Left renal pelvis (tissue), 4 donors: ENCODE results near the gene WASF2. TPM values are rescaled to one million over a fixed set of nuclear protein-coding genes. Genes with fewer than 3 reads are reported as not detected.
"Not testable (repeated sequence)": the region's sequence is repeated elsewhere in the genome, so short reads cannot be mapped to it uniquely, and the experiment has no call there.

Experiments
- DNase-seq, 4 donors: peaks; one replicate each; pipeline ENCODE4 v3.0.0-alpha.2; 2013; ENCODE audit warnings: low read depth in 4 of 4, low spot score in 3 of 4
- polyA plus RNA-seq, 4 donors: library from polyadenylated mRNA; unstranded; fragments of 120-200 nt; gene quantifications; one replicate each; pipeline ENCODE4 v1.2.1, GENCODE V29; 2013; ENCODE audit not compliant: insufficient read length in 4 of 4

Gene WASF2
- polyA plus RNA-seq, 4 donors: 106 to 159 (median 139) TPM

DNA sequence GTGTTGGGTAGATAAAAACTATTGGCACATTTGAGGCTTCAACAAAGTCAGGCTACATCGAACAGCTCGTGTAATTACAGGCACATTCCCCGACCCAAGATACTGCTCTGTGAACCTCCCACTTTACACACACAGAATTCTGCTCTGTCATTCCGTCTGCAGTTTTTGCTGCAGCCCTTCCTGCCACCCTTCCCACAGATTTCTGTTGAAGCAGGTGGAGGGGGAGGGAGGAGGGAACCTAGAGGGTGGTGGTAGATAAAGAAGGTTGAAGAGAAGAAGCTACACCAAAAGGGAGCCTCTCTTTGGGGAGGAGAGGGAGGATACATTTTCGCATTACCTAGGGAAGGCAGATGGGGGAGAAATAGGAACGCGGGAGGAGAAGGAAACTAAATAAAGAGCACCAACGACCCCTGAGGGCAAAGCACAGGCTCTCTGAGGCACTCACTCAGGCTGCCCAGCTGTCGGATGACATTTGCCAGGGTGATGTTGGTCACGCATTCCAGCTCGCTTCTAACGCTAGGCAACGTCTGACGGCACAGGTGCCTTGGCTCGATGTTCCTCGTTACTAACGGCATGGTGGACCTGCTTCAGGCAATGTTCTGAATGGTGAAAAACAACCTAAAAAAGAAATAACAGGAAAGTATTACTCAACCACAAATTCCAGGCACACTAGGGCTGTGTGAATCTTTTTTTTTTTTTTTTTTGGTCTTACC lies 61.5 kb downstream of the WASF2 start:
- no peak for DNase-seq

DNA sequence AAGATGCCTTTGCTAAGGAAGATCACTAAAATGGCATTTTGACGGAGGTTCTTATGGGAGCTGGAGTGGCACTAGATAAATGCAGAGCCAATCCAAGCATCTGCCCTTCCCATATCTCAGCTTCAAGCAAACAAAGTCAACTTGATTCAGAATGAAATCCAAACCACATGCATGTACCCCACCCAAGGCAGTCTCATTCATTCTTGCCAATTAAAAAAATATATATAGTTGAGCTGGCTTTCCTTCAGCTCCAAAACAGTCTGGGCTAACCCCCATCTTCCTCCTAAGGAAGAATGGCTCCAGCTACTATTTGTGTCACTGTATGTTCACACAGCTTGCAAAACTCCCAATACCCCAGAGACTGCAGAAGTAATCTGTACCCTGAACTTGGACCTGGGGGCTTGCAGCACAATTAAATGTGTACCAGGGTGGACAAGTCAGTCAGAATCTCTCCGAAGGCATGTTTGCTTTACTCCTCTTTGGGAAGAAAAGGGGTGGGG lies 62.1 kb downstream of the WASF2 start:
- no peak for DNase-seq

DNA sequence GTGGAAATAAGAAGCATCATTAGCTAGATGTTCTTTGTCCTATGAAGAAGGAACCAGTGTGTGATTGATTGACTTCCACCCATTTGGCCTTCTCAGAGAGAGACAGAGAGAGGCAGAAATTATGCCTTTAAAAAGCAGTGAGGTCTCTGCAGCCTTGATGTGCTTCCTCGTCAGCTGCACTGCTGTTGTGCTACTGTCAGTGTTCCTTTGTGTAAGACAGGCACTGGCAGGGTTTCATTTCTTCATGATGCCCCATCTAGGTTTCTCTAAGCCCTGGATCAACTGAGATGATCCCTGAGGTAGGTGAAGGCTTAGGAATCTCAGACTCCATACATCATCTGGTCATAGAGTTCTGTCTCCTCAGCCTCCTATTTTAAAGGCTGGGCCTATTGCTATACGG lies 62.6 kb downstream of the WASF2 start:
- no peak for DNase-seq

DNA sequence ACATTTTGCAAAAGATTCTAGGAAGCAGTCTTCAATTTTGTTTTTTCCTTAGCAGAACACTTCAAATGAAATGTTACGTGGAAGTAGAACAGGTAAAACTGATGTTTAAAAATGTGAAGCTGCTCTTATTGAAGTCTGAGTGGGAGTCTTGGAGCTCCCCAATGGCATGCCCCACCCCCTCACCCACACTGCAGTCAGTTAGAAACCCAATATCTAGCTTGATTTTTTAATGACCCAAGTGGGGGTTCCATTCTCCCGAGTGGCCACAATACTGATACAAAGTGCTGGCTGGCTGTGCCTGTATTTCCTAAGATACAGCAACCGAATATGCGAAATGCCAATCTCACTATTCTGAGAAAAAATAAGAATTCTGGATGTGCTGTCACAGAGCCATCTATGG lies 66.3 kb downstream of the WASF2 start:
- DNase-seq: no peak

DNA sequence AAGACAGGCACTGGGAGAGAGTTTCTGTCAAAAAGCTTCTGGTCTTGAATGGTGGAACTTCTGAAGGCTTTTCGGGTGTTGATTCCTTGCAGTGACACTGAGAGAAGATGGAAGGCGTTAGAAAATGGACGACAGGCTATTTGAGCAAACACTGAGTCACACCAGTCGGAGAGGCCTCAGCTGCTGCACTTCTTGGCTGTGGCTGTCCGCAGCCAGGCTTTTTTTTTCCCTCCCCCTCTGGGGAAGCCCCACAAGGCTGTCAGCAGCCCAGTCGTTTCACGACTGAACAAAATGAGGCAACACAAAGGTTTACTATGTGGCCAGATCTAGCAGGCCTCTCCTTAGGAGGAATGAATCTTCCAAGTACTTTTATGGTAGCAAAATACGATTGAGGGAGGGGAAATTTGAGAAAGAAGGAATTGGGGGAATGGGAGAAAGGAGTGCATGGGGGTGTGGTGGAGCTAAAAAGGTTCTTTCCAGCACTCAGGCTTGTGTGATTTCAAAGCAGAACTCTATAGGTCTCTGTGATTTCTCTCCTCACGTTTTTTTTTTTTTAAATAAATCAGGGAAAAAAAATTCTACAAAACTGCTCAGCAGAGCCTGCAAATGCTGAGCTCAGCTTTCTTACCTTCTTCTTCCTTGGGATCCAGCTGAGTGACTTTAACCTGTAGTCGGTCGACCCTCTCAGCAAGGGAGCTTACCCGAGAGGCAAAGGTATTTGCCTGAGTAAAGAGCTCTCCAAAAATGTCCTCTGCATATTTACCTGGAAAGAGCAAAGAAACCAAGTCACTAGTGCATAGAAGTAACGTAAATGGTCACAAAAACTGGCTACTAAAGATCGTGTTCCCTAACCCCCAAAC lies 71.4 kb downstream of the WASF2 start:
- peak in 1 of 4 donors; percentile 57 for DNase-seq

DNA sequence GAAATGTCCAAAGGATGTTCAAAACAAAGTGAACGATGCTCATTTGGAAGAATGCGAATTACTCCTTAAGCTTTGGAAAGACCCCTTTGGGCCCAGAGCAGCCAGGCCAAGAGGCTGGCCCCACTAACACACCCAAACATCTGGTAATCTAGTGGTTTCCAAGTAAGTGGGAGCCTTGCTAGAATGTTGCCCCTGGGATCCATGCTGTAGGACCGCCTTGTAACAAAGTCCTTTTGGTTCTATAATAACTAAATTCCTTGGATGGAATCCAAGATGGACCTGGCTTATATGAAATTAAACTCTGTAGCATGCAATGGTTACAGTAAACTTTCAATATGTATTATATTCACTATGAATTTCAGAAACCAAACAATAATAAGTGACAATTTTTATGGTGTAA lies 72.3 kb downstream of the WASF2 start:
- DNase-seq: no peak

DNA sequence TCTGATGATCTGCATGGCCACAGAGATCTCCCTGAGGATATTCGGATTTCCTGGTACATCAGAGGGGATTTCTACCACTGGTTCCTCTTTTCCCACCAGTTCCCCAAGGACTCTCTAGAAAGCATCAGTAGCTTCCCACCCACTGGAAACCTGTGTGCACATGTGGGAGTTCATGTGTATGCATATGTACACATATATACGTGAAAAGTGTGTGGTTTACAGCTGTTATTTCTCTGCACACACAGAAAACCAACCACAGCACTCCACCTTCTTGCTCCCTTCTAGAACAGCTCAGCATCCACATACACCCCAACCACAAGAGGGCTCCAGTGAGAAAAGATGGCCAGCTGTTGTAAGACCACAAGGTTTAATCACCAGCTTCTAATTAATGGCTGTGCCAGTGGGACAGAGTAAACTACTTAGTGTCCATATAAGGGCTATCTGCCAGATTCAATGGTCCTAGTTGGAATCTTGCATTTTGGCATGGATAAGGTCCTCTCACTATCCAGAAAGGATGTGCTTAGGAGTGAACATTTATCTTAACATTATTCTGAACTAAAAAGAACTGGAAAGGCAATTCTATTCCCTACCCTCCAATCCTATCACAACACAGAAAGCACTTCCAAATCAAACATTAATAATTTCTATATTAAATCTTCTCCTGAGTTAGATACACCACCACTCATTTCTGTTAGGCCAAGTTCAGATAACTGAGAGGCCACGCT lies 73.4 kb downstream of the WASF2 start:
- no peak for DNase-seq

DNA sequence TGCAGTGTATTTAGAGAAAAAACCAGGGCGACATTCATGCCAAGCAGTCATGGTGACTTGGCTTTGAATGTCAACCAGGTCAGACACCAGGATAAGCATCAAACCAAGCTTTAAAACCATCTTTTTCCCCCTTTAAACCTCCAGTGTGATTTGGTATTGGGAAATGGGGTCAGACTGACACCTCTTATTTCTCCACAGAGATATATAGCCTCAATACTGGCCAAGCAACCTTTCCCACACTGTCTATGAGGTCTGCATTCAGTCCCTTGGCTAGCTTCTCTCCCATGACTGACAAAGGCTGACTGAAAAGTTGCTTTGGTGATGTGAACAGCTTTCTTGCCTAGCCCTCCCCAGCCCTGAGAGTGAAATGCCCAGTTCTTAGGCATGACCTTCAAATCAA lies 75.9 kb downstream of the WASF2 start:
- DNase-seq: no peak

DNA sequence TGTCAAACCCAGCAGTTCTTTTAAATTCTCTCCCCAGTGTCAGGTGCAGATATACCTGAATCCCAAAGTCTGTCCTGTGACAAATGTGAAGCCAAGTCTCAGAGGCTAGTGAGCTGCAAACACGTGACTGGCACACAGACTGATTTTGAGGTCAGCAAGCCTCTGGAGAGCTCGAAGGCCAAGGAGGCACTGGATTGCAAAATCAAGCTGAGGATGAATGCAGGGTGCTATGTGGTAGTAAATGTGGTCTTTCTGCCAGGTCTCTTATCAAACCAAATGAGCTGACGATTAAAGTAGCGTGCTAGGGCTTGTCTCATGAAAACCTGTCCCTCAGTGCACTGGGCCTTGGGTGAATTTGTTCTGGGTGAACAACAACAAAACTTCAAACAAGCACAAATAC lies 77.0 kb downstream of the WASF2 start:
- no peak for DNase-seq

DNA sequence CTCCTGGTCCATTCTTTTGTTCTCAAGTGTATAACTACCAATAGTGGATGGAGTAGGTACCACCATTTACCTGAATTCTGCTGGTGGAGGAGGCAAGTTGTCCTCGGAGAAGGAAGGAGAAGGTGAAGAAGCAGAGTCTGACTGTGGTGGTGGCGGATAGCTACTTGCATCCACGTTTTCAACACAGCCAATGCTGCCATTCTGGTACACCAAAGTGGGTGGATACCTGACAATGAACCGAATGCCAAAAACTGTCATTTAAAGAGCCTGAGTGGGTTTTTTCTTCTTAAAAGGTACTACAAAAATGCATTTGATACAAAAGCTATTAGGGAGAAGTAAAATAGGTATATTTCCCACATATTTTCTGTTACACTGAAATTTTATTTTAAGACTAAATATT lies 77.5 kb downstream of the WASF2 start:
- no peak for DNase-seq

DNA sequence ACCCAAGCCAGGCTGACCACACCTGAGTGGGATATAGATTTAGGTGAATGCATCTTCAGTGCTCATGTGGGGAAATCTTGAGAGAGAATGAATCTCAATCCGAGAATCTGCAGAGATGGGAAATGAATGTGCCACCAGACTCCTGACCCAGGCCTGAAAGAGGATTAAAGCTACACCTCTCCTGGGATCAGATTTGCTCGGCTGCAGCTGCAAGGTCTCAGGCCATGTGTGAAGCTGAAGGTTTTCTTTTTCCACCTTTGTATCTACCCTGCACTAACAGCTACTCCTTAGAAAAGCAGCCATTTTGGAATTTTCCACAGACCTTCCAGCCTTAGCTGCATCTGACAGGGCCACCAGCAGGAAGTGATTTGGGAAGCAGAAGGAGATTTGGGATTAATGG lies 79.3 kb downstream of the WASF2 start:
- DNase-seq: no peak

DNA sequence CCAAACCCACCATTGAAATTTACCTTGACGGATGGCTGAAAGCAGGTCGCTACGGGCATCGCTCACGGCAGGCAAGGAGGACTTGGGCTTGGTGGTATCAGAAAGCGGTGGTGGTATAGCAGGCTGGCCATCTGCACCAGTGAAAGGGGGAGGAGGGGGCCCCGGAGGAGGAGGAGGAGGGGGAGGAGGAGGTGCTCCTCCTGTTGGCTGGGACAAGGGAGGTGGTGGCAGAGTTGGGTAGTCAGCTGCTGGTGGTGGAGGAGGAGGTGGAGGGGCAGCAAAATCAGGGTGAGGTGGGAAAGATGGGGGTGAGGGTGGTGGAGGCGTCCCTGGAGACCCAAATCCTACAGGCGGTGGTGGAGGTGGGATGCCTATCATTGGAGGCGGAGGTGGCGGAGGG lies 80.3 kb downstream of the WASF2 start:
- DNase-seq: no peak

DNA sequence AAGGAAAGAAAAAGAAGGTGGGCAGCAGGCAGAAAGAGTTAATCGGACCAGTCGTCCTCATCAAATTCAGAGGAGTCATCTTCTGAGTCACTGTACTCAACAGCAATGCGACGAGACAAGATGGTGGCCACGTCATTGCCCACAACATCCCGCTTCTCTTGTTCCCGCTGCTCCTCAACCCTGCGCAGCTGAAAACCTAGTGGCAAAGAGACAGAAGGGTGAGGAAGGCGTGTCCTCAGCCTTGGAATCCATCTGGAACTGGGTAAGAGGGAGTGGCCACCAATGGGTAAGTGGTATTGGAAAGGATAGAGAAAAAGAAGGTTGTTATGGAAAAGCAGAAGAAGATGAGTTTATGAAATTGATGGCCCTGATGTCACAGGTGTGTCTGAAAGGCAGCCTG lies 81.8 kb downstream of the WASF2 start:
- no peak for DNase-seq

DNA sequence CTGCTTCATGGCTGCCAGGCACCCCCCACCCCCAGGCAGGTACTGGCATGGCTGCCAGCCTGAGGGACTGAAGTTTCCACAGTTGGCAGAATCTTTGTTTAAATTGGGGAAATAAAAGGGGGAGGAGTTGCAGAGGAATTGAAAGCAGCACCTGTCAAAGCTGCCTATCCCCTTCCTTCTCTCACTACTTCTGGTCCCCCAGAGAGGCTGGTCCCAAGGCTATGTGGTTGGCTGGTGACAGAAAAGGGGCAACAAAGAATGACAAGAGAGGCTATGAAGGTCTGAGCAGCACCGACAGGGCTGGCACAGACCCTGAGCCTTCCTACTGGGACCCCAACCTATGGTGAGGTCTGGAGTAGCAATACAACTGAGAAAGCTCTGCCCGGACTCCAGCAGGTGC lies 83.2 kb downstream of the WASF2 start:
- not testable (repeated sequence) for DNase-seq

DNA sequence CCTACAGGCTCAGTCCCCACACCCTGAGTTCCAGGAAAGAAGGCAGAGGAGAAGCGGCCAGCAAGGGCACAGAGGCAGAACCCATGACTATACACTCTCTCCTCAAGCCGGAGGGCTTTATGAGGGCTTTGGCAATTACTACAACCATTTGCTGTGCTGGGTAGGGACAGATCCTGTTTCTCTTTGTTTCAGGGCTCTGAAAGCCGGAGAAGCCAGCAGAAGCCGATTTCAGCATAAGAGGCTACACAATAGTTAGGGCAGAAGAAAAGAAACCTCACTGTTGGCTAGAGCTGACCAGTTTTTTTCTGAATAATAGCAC lies 83.6 kb downstream of the WASF2 start:
- DNase-seq: no peak

DNA sequence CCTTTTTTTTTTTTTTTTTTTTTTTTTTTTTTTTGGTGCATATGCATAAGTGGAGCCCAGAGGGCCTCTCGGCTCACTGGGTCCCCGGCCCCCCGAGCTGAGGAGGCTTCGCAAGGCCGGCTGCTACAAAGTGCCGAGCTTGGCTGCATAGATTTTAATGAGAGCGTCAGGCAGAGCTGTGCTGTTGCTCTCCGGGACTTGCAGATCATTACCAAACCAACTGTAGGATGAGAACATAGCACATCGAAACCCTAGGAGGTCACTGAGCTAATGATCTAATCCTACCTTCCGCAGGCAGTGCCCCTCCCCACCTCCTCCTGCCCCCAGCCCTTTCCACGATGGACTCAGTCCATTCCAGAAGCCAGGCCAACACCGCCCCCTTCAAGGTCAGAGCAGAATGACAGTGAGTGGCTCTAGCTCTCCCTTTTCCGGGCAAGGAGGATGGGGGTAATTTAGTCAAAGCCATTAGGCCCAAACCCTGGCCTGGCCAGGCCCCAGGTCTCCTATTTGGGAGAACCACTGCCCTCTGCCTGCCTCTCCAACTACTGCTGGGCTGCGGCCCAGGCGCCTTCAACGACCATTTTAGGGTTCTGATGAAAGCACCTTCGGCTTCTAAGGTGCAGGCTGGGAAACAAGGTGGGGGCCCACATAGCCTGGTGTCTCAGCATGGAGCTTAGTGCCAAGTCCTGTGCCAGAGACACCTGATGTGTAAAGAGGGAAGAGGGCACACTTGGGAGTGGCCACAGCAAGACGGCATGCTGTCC lies 84.2 kb downstream of the WASF2 start:
- not testable (repeated sequence) for DNase-seq

DNA sequence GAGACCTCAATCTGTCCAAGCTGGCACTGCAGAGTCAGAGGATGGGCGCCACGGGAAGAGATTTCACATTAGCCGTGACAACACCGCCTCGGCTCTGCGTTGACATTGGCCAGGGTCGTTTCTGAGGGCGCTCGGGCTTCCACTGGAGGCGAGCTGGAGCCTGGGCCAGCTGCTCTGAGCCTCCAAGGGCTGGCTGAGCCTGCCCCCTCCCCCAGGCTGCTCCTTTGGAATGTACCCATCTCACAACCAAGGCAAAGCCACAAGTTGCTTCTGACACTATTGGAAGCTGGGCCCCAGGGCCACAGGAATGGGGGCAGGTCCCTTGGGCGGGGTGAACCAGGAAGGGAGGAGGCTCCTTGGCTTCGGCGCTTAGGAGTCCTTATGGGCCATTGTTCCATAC lies 84.9 kb downstream of the WASF2 start:
- DNase-seq: no peak

DNA sequence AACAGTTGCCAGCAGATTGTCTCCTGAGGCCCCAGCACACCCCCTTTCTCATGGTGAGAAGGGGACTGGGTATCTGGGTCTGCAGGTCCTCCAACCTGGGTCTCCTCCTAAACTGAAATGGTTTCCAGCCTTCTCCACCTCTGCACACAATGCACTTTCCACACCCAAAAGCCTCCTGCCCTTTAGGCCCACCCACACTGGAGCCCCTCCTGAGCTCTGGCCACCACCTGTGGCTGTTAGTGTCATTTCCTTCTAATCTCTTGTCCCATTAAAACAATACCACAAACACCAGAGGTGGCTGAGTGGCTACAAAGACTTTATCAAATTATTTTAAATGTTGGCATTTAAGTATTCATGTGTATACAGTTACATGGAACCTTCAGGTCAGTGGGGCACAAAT lies 86.0 kb downstream of the WASF2 start:
- no peak for DNase-seq

DNA sequence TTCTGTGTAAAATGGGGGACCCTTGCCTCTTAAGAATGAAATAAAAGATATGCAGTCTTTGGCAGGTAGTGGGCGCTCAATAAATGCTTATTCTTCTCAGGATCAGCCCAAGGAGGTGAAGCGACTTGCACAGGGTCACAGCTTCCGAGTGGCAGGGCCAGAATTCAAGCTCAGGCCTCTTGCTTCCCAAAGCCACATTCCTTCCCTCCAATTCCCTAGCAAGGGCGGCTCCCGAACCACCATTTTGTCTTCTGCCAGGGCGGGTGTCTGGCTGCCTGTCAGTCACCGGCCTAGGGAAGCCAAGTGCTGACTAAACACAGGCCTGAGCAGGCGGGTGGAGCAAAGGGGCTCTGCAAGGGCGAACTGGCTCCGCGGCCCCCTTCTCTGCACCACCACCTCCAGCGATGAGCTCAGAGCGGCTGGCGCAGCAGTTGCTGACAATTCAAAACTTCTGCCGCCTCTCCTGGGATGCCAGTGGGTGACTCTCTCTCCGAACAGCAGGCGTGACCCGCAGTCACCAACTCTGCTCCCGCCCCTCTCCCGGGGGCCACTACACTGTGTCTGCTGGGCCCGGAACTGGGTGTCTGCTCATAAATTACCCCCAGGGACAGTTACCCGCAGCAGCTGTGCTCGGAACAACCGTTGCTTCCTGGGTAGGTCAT lies 86.8 kb downstream of the WASF2 start:
- no peak for DNase-seq

DNA sequence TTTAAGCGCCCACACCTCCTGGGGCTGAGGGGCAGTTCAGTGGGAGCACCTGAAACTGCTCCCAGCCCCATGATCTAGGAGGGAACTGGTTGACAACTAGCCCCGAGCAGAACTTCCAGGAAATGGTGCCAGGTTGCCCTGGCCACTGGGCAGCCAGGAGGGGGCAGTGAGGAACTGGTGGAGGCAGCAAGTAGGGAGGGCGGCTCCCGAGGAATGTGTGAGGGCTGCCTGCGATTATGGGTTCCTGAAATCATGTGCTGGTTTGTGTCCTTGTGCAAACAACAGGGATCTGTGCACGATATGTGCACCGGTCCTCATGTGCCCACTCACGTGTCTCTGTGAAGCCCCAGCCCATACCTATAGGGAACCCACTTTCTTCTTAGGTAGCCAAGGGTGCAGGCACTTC lies 87.6 kb downstream of the WASF2 start:
- no peak for DNase-seq
